Smooth muscle cell (in vitro differentiated cells): ENCODE measurements around the gene ENOX1. TPM values are rescaled to one million over a fixed set of nuclear protein-coding genes. Genes with fewer than 3 reads are reported as not detected.
"Not testable (repeated sequence)": the region's sequence is repeated elsewhere in the genome, so short reads cannot be mapped to it uniquely, and the experiment has no call there.

Source experiments
- DNase-seq: peaks from one replicate; lab custom pipeline; 2025; ENCODE audit not compliant: unreplicated experiment; lab: John Stamatoyannopoulos, UW
- H2AFZ ChIP-seq: fragments of 200-600 bp; sonication (generic); 2 replicates; pipeline ENCODE4 v1.6.0; 2016; ENCODE audit warnings: antibody characterized with exemption, low read depth, mild to moderate bottlenecking
- H3F3A ChIP-seq: fragments of 200-600 bp; sonication (generic); 2 replicates; pipeline ENCODE4 v1.6.0; 2017; ENCODE audit warnings: antibody characterized with exemption, low read depth
- H3K27ac ChIP-seq: fragments of 200-600 bp; sonication (generic); 2 replicates; pipeline ENCODE4 v1.5.1; 2016; ENCODE audit warnings: low read depth, mild to moderate bottlenecking
- H3K27me3 ChIP-seq: fragments of 200-600 bp; sonication (generic); 2 replicates; pipeline ENCODE4 v1.6.1; 2016; ENCODE audit warnings: low read depth, mild to moderate bottlenecking
- H3K36me3 ChIP-seq: fragments of 200-600 bp; sonication (generic); 2 replicates; pipeline ENCODE4 v1.5.1; 2016; ENCODE audit warnings: low read depth
- H3K4me1 ChIP-seq: fragments of 200-600 bp; sonication (generic); 2 replicates; pipeline ENCODE4 v1.5.1; 2016; ENCODE audit warnings: low read depth
- H3K4me2 ChIP-seq: fragments of 200-600 bp; sonication (generic); 2 replicates; pipeline ENCODE4 v1.6.0; 2016; ENCODE audit warnings: mild to moderate bottlenecking
- H3K4me3 ChIP-seq: fragments of 200-600 bp; sonication (generic); 2 replicates; pipeline ENCODE4 v1.5.1; 2016; ENCODE audit warnings: mild to moderate bottlenecking
- H3K79me2 ChIP-seq: fragments of 200-600 bp; sonication (generic); 2 replicates; pipeline ENCODE4 v1.6.0; 2016; ENCODE audit warnings: low read depth, mild to moderate bottlenecking
- H3K9ac ChIP-seq: fragments of 200-600 bp; sonication (generic); 2 replicates; pipeline ENCODE4 v1.6.0; 2016; ENCODE audit warnings: low read depth
- H3K9me3 ChIP-seq: fragments of 200-600 bp; sonication (generic); replicated peaks from 2 replicates; pipeline ENCODE4 v1.5.1; 2016; ENCODE audit warnings: low read depth
- H4K20me1 ChIP-seq: fragments of 200-600 bp; sonication (generic); 2 replicates; pipeline ENCODE4 v1.6.0; 2016; ENCODE audit warnings: low read depth
- CTCF ChIP-seq: fragments of 200-600 bp; sonication (generic); IDR thresholded peaks from 2 replicates; pipeline ENCODE4 v1.5.1; 2017; ENCODE audit warnings: borderline replicate concordance, mild to moderate bottlenecking, antibody characterized with exemption; ENCODE audit not compliant: insufficient read depth, poor library complexity, severe bottlenecking
- WGBS: methylation state at CpG from one replicate; pipeline ENCODE4 v1.1.7; 2016; ENCODE audit warnings: low lambda C conversion rate; 5-methylcytosine and 5-hydroxymethylcytosine counted together
- polyA plus RNA-seq: library from polyadenylated mRNA; unstranded; fragments of >200 nt; fragmentation: Nextera tagmentation; extraction: Ambion mirVana; gene quantifications from 2 replicates; pipeline ENCODE4 v1.2.1, GENCODE V29; 2016
- total RNA-seq: library from RNA; depleted of rRNA; stranded (reverse); fragments of >200 nt; gene quantifications from 2 replicates; pipeline ENCODE4 v1.2.3, GENCODE V29; 2014

ENOX1 gene
- total and polyA plus RNA-seq, 2 experiments from 2014 or later, result 1.9 to 2.6 TPM

- not testable (repeated sequence) for H3K4me2 ChIP-seq, H3K9me3 ChIP-seq, H3K9ac ChIP-seq, H3K4me3 ChIP-seq, DNase-seq, H2AFZ ChIP-seq, H3K36me3 ChIP-seq, H3F3A ChIP-seq, H3K4me1 ChIP-seq, H4K20me1 ChIP-seq, H3K27me3 ChIP-seq, H3K27ac ChIP-seq, H3K79me2 ChIP-seq
- WGBS, result 93% methylated on average over 33 of the region's 33 CpGs
Measured at GRCh38 chr13:43415903-43416391, 370.8 kb downstream of the ENOX1 start.

- no peaks in the 10 kb centered on the region for H3K27me3 ChIP-seq
- no peaks in the 10 kb centered on the region for H3K9me3 ChIP-seq
- no peaks in the 10 kb centered on the region for H3F3A ChIP-seq
- H3K4me1 ChIP-seq, result no peaks in the 10 kb centered on the region
- H3K4me3 ChIP-seq, result no peak overlapping the region
- DNase-seq, result no peak
- no peaks in the 10 kb centered on the region for H3K79me2 ChIP-seq
- H3K9ac ChIP-seq, result no peak overlapping the region
- H3K4me2 ChIP-seq, result no peak overlapping the region
- H4K20me1 ChIP-seq, result no peaks in the 10 kb centered on the region
- no peaks in the 10 kb centered on the region for H3K36me3 ChIP-seq
- TF ChIP-seq CTCF, result no peak
- no peak overlapping the region for H2AFZ ChIP-seq
- H3K27ac ChIP-seq, result no peak overlapping the region
Measured at GRCh38 chr13:43414111-43414510, 372.7 kb downstream of the ENOX1 start.

GRCh38 chr13:43411741-43412140, 375.0 kb downstream of the ENOX1 start:
- Histone ChIP-seq H3K27ac (no peak overlapping the region), H3K36me3 (no peaks in the 10 kb centered on the region), H3K4me2 (no peak overlapping the region), H3K9me3 (no peaks in the 10 kb centered on the region), H3K27me3 (no peaks in the 10 kb centered on the region), H3K9ac (no peak overlapping the region), H3K4me3 (no peak overlapping the region), H4K20me1 (no peaks in the 10 kb centered on the region), H3F3A (no peaks in the 10 kb centered on the region), H3K4me1 (no peaks in the 10 kb centered on the region), H2AFZ (no peak overlapping the region), H3K79me2 (no peaks in the 10 kb centered on the region)
- 95% methylated on average over 9 of the region's 9 CpGs for WGBS
- no peak for TF ChIP-seq CTCF
- DNase-seq, result no peak

- no peaks in the 10 kb centered on the region for H4K20me1 ChIP-seq
- DNase-seq, result no peak
Measured at GRCh38 chr13:43411211-43411610, 375.6 kb downstream of the ENOX1 start.

More at GRCh38 chr13:43411211-43411610, 375.6 kb downstream of the ENOX1 start:
- H3K27ac ChIP-seq, result no peak overlapping the region
- H3K36me3 ChIP-seq, result no peaks in the 10 kb centered on the region
- 75% methylated on average over 2 of the region's 2 CpGs for WGBS
- no peaks in the 10 kb centered on the region for H3K27me3 ChIP-seq
- no peaks in the 10 kb centered on the region for H3K9me3 ChIP-seq
- no peak for TF ChIP-seq CTCF
- H3K4me3 ChIP-seq, result no peak overlapping the region
- H3K4me2 ChIP-seq, result no peak overlapping the region
- no peak overlapping the region for H3K9ac ChIP-seq
- no peaks in the 10 kb centered on the region for H3F3A ChIP-seq
- no peaks in the 10 kb centered on the region for H3K4me1 ChIP-seq
- no peak overlapping the region for H2AFZ ChIP-seq
- H3K79me2 ChIP-seq, result no peaks in the 10 kb centered on the region
